ENCODE measurements around the gene FAM227A.

Gene FAM227A

DNA sequence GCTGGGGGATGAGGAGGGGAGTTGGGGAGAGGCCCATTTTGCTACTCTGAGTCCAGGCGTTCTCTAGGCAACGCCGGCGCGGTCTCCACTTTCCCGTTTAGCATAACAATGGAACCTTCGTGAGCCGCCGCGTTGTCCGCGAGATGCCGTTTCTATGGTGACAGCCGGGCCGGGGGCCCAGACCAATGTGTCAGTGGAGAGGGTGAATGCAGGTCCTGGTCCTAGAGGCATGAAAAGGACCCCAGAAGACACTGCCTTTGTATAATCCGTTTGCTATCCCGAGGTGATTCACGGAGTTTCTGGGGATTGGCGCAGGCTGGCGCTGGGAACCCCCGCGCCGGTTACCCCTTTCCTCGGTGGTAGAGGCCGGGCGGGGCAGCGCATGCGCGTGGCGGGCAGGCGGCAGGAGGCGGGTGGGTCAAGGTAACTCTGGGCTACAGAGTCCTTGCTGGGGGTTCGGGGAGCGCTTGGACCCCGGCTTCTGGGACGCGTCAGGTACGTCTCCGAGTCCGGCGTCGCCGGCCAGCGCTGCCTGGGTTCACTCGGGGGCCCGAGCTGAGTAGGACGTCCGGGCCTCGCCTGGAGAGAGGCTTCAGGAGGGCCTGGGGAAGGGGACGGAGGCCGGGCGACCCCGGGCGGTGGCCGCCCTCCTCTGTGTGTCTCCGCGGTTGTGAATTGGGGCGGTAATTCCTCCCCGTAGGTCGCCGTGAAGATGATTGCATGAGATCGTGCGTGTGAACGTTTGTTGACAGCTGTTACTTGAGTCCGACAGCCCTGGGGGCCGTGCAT, at the start of gene FAM227A, which contains the start of gene CBY1:
Gene FAM227A, minus strand, starts transcription at position 137 of the 789 bp plus-strand sequence. CDS start 6,224 bp downstream, outside the sequence.
Gene CBY1, plus strand, starts transcription at position 383 of the 789 bp plus-strand sequence. CDS start 11,417 bp downstream, outside the sequence.
- peak; percentile 80 for DNase-seq (ENCODE audit: low read depth)

DNA sequence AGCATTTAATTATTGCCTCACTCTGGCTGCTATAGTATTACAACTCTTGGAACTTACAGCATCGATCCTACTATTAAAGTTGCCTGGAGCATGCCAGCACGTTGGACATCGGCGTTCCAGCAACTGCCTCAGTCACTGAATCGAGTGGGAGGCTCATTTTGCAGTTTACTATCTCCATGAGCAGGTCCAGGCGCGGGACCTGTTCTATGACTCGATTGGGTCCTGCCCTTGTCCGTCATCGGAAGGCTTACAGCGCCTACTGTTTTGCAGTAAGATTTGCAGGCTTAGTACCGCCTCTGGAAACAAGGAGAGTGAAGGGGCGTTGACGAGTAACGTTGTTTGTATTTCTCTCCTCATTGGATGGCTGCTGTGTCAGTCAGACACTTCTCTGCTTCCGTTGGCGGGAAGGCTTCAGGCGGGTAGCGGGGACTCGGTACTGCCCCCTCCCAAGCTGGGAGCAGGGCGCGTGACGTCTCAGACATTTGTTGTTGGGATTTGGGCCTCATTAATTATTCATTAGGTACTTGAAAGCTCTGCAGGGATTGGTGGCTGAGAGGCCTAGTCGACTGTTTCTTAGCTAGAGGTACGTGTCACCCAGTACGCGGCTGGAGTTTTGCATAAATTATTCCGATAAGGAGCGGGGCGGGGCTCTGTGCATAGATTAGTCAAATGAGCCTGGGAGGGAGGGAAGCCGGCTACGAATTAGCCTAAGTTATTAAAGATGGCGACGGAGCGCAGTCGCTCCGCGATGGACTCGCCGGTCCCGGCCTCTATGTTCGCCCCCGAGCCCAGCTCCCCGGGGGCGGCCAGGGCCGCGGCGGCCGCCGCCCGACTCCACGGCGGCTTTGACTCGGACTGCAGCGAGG, 49.3 kb upstream of the FAM227A start, which contains the start of gene GTPBP1:
Gene GTPBP1, plus strand, starts transcription at position 710 of the 866 bp plus-strand sequence. Its CDS starts 12 bp downstream, at position 722.
- peak; percentile 91 for DNase-seq (ENCODE audit: low read depth)

DNA sequence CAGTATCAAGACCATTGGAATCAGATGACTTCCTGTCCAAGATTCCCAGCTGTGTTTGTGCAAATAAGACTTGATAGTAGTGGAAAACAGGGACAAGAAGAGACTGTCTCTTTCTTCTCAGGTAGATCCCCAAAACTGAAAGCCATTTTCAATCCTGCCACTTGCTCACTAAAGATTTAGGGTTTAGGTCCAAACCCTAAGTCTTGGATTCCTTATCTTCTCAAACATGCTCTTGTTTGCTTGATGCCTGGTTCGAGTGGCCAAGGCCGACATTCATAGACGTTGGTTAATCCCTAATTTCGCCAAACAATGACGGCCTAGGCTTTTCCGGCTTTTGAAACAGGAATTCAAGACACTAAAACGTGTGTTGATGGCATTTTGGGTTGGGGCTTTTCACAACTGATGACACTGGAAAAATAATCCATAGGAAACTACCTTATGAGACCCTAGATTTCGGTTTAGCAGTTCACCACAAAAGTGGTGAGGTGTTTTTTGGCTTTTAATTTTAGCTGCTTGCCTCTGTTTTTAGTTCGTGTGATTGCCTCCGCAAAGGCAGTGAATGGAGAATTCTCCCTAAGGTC, 48.6 kb upstream of the FAM227A start:
- no peak for DNase-seq (ENCODE audit: low read depth)

DNA sequence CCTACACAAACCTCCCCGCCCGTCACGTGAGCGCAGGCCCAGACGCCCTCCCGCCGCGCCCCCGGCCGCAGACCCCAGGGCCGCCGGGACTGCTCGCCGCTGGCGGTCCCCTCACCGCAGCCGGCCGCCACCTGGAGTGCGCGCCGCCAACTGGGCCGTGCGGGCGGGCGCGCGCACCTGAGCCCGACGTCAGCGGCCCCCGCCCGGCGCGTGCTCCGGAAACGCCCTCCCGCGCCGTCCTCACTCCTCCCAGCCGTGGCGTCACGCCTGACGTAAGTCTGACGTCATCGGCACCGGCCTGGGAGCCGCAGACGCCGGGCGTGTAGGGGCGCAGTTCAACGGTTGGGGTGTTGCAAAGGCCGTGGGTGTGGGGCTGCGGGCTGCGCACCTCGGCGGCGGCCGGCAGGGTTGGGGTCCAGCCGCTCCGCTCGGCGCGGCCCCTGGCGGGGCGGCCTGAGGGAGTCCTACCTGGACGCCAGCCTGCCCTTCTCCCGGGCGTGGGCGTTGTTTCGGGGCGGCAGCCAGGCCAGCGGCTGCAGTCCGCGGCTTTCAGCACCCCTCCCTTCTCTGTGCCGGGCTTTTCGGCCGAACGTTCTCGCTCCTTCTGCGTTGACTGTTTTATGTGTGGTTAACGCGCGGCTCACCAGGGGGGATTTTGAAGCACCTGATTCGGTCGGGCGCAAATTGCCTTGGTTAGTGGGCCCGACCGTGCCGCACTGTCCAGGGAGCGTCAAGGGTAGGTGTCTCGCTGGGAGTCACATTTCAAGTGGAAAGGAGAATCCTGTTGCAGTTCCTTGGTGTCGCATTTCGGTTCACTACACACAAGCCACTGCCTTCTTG, 44.8 kb upstream of the FAM227A start, which contains the start of gene JOSD1:
Gene JOSD1, minus strand, starts transcription at position 155 of the 840 bp plus-strand sequence. CDS start 956 bp downstream, outside the sequence.
- peak; percentile 98 for DNase-seq (ENCODE audit: low read depth)

DNA sequence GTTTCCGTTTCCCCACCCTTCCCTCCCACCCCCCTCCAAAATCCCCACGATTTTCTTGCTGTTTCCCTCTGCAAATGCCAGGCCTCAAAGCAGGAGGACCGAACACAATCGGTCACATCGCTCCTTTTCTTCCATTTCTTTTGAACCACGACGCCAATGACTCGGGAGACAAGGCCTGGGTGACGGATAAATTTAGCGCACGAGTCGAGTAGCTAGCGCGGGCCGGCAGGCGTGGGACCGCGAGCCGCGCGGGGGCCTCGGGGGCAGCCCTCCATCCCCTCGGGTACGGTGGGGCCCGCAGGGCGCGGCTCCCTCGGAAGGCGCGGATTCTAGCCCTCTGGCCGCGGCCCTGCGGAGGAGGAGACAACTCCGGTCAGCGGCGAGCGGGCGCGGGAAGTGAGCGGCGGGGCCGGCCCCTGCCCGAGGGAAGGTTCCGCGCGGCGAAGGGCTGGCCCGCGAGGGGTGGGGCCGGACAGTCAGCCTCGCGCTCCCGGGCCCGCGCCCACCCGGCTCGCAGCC, 44.1 kb upstream of the FAM227A start:
- no peak for DNase-seq (ENCODE audit: low read depth)

DNA sequence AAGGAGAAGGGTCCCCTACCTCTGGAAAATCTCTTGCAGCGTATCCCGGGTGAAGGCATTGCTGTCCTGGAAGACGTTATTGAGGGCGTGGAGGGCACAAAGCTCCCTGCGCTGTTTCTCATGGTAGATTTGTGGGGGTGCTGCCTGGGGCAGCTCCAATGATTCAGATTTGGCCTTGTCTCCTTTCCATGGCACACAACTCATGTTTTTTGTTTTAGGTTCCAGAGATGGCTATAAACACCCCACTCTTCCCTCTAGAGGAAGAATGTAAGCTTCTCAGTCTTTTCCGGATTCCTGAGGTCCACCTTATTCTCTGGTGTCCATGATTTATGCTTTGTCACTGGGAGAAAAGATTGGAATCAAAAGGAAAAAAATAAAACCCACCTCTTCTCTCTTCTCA, 43.6 kb upstream of the FAM227A start:
- DNase-seq (ENCODE audit: low read depth) = no peak

DNA sequence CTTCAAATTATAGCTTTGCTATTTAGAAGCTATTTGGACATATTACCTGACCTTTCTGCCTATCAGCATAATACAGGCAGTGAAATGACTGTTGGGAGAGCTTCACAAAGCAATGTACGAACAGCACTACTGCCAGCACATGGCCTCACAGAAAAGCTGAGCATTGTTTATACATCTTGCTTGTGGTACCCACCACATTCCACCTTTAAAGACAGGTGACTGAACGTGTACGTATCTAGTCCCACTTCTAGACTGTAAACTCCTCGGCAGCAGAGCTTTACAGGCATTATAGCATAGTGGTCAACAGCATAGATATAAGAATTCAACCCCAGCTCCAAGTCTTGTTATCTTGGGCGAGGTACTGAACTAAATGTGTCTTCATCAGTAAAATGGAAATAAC, 43.0 kb upstream of the FAM227A start:
- DNase-seq (ENCODE audit: low read depth) = no peak

DNA sequence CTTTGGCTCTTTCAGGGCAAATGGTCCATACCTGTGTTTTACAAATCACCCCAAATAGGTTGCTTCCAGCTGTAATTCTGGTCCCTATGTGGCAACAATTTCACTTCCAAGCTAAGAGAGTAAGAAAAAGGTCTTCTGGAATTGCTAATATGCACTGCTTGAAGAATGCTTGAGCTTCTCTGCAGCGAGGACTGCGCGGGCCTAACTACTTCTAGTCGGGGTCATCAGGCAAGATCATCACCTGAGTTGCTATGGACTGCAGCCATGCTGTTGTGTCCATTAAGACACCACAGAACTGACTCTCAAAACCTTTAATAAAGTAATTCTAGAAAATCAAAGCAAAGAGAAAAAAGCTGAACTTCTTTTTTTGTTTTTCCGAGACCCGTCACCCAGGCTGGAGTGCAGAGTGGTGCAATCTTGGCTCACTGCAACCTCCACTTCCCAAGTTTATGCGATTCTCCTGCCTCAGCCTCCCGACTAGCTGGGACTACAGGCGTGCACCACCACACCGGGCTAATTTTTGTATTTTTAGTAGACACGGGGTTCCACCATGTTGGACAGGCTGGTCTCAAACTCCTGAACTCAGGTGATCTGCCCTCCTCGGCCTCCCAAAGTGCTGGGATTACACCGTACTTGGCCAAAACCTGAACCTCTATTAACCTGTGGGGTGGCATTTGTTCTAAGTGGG, 42.4 kb upstream of the FAM227A start:
- no peak for DNase-seq (ENCODE audit: low read depth)

DNA sequence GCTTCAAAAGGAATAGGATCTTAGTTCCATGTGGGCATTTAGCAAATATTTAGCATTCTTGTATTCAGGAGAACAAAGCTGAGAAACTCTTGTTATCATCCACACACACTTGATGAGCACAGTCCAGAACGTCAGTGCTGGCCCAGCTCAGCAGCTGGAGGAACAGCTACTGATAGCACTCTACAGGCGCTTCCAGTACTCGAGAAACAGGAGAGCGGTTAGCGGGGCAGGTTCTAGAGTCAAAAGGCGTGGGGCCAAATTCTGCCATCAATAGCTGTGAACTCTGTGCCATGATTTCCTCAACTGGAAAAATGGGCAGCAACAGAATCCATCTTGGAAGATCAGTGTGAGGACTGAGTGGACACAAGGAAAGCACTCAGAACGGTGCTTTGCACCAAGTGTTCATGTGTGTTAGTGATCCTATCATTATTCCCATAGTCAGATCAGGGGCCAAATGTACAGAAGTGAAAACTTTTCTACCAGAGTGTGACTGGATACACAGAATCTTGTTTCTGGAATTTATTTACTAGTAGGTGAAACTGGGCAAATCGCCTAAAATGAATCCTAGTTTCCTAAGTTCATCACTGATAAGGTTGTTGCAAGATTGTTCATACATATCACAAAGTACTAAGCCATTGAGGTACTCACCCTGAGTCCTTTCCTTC, 41.4 kb upstream of the FAM227A start:
- no peak for DNase-seq (ENCODE audit: low read depth)

DNA sequence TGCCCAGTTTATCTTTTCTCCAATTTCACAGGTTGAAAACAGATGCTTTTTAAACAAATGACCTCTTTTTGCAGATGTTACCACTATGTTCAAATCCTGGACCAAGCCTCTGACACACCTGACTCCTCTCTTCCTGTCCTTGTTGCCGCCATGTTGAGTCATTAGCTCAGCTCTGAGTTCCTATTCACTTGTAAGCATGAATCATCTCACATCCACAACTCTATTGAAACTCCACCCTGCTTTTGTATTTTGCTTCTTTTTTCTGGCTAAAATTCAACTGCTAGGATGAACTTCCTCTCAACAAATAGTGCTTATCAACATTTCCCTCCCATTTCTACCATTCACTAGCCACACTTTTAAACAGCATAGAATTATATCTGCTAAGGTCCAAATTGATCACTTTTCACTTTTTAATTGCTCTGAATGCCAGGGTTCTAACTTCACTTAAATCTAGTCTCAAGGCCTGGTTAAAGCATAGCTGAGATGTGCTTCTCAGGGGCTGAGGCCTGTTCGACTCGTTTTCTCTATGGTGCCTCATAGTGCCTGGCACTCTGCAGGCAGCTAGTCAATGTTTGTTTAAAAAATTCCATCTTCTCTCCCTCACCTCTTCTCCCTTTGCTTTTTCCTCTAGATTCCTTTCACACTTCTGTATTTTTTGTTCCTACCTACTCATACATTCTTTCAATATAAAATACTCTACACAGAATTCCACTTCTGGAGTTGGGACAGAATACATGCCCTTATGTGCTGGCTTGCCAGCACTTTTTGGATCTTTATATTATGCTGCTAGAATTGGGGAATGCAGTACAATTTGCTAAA, 40.6 kb upstream of the FAM227A start:
- DNase-seq (ENCODE audit: low read depth) = no peak

DNA sequence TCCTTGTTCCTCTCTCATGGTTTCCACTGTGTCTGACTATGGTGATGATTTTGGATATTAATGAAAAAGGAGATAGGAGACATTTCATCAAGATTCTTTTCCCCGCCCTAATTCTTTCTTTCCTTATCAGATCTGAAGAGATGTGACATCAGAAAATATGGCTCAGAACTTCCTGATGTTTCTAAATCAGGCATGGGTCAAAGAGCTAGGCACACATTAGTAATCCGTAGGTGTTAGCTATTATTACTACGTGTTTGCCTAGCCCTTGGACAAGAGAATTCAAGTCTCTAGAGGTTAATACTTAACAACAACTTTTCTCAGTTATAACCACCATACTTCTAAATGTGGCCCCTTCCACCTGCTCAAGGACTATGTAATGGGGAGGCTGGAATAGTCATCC, 38.7 kb upstream of the FAM227A start:
- no peak for DNase-seq (ENCODE audit: low read depth)

DNA sequence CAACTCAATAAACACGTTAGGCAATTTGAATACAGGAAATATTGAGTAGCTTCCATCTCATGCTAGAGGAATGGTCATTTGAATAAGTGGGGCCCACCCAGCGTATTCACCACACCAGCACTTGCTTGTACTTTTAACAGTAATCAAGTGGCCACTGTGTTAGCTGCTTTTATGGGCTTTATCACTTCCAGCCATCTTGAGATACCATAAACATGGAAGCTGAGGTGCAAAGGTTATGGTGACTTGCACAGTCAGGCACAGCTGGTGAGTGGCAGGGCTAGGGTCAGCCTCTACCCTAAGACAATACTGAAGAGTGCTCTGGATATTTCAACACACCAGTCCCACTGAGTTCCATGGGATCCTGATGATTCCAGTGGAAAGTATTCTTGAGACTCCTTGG, 37.9 kb upstream of the FAM227A start:
- DNase-seq (ENCODE audit: low read depth) = no peak

DNA sequence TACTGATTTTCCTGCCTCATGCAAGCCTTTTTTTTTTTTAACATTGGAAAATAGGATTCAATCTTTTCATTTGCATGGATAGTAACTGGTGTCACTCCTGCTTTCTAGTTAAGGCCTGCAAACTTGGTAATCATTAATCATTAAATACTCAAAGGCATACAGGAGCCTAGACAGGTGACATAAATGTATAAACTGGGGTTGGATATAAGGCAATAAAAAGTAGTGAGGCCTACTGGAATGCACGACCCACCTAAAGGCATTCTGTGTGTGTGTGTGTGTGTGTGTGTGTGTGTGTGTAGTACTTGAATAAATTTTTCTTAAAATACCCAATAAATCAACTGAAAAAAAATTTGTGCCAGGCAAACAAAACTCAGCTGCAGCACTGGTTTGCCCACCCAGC, 33.5 kb upstream of the FAM227A start:
- DNase-seq (ENCODE audit: low read depth) = no peak

DNA sequence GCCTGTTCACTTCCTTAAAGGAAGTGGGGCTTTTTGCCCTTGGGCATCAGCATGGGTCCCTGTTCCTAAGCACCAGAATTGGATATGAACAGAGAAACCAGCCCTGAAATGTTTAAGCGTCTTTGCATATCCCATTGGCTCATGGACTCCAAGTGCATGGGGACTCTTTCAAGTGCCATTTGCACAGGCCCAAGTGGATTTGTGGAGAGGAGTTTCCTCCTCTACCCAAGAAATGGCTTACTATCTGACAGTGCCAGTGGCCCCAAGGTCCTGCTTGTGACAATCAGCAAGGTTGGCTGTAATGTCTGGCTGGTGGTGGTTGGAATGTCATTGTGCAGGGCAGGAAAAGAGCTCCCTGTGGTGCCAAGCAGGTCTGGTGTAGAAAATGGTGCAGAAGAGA, 29.6 kb upstream of the FAM227A start:
- DNase-seq (ENCODE audit: low read depth) = no peak

DNA sequence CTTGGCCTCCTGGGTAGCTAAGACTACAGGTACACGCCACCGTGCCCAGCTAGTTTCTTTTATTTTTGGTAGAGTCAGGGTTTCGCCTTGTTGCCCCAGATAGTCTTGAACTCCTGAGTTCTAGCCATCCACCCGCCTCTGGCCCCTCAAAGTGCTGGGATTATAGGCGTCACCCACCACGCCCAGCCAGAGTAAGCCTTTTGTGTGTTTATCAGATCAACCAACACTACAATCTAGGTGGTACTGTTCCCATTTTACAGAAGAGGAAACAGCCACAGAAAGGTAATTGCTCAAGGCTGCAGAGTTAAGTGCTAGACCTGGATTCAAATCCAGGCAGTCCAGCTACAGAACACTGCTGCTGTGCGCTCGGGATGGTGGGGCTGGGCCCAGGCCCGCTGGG, 28.7 kb upstream of the FAM227A start:
- DNase-seq (ENCODE audit: low read depth) = no peak

DNA sequence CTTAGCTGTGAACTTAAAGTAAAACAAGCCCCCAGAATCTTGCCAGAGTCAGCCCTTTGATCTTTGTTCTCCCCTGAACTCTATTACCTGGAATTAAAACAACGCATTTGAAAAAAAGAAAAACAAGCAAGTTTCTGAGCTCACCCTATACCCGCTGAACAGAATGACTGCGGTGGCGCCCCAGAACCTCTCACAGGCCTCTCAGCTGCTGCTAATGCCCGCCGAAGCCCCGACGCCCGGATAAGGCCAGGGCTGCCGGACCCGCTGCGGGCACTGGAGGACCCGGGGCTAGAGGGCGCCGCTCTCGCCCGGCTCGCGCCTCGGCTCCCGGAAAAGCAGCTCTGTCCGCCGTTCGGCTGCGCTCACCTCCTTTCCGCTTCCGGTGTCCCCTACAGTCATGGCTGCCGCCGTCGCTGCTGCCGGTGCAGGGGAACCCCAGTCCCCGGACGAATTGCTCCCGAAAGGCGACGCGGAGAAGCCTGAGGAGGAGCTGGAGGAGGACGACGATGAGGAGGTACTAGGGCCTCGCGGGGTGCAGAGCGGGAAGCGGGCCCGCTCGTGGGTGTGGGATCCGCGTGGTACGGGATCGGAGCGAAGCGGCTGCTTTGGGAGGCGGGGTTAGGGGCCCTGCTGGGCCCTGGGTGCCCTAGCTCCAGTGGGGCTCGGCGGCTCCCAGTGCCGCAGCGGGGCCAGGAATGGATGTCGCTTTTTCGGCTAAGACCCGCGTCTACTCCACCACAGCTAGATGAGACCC, 25.6 kb upstream of the FAM227A start, which contains the start of gene TOMM22:
Gene TOMM22, plus strand, starts transcription at position 376 of the 754 bp plus-strand sequence. Its CDS starts 22 bp downstream, at position 398.
- peak; percentile 85 for DNase-seq (ENCODE audit: low read depth)

DNA sequence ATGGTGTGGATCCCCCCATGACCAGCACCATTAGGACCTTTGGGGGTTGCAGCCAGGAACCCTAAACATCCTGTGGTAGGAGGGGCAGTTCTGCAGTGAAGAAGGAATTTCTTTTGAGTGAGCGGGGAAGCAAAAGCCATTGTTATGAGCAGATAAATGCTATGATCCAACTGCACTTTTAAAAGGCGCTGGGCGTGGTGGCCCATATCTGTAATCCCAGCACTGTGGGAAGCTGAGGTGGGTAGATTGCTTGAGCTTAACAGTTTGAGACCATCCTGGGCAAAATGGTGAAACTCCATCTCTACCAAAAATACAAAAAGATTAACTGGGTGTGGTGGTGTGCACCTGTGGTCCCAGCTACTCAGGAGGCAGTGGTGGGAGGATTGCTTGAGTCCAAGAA, 19.6 kb upstream of the FAM227A start:
- no peak for DNase-seq (ENCODE audit: low read depth)

DNA sequence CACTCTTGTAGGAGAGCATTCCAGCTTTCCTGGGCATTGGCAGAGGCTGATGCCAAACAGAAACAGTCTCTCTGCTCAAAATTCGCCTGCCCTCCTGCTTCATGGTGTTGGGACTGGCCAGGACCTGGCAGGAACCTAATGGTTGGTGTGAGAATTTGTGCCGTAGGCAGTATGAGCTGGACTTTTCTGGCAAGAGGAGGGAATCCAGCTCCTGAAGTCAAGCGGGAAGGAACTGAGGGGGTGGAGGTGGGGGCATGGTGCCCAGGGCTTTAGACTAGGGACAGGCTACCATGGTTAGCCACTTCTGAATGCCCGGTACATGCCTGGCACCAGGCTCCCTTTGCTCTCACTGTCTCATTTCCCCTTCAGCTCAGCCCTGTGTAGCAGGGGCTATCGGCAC, 18.7 kb upstream of the FAM227A start:
- no peak for DNase-seq (ENCODE audit: low read depth)

Measured in activated T-cell treated with anti-CD3 and anti-CD28 coated beads for 48 hours (primary cell).